GM19238 (cell line): ENCODE data around the gene CSF2RB.
"Not testable (repeated sequence)": the region's sequence is repeated elsewhere in the genome, so short reads cannot be mapped to it uniquely, and the experiment has no call there.

Source experiments
- DNase-seq: peaks from one replicate; pipeline ENCODE4 v3.0.0; 2011; ENCODE audit warnings: low spot score; ENCODE audit not compliant: insufficient read length

CSF2RB gene

DNA sequence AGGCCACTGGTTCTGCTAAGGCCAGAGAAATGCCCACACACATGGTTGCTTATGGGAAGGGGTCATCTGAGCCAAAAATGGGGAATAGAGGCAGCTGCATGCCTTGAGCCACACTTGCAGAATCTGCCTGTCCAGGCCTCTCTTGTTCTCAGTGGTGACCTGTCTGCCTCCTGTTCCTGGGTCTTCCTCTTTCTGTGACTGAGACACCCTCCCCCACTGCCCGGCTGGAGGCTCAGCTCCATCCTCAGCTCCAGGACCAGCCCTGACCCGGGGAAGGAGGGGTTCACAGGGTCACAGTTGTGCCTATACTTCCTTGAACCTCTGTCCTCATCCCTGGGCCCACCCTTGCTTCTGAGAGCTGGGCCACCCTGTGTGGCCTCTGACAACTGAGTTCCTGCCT is 52.3 kb downstream of the CSF2RB start:
- no peak for DNase-seq

DNA sequence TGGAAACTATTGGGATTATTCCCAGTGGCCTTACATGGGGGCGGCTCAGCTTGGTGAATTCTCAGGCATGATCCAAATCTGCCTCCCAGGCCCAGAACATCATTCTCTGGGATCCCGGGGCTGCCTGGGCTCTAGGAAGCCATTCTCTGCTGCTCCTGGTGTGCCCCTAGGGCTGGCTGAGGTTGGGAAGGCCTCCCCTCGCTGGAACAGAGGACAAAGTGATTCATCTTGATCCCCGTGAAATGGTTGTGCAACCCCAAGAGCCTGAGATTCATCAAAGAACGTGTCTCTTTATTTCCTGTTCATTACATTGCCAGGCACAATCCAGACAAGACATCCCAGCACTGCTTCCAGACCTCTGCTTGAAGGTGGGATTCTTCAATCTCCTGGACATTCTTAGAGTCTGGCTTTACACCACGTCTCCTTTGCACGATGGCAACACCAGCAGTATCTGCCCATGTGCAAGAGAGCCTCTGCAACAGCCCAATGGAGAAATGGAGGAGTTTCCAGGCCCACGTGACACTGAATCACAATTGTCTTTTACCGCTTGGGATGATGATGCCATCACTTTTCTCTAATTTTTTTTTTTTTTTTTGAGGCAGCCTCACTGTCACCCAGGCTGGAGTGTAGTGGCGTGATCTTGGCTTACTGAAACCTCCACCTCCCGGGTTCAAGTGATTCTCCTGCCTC is 53.6 kb downstream of the CSF2RB start:
- DNase-seq = no peak

- no peak for DNase-seq
These were observed 55.0 kb downstream of the CSF2RB start for GRCh38 chr22:36968249-36968964.

DNA sequence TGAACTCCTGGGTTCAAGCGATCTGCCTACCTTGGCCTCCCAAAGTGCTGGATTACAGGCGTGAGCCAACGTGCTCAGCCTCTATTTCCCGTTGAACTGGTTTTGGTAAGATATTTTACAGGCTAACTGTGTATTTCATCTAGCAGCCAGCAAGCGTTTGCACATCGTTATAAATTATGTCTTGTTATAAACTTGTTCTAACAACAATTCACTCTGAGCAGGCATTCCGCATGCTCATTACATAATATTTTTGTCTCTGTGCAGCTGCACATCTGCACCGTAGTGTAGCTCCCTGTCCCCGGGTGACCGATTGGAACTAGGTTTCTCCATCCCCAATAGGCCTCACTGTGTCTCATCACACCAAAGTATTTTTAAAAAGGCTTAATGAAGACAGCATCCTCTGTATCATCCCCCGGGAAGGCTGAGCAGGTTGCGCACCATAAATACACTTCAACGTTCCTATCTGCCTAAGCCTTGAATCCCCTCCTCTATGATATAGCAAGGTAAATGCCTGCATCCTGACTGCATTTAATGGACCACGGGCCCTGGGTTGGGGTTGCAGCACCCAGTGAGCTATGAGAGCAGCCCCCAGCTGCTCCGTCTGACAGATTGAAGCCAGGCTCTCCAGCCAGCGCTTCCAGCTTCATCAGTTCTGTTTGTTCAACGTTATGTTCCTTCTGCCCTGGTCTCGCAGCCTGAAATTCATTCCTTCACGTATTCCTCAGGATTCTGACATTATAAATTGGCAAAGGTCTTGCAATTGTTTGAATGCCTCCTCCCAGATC is 58.1 kb downstream of the CSF2RB start:
- DNase-seq = no peak

GRCh38 chr22:36976606-36977005 is 63.2 kb downstream of the CSF2RB start:
- no peak for DNase-seq

- DNase-seq = peak; percentile 50
These were observed 64.0 kb downstream of the CSF2RB start for GRCh38 chr22:36977401-36977861.

- DNase-seq = peak; percentile 90
These were observed 64.7 kb downstream of the CSF2RB start for GRCh38 chr22:36977947-36978660.

DNA sequence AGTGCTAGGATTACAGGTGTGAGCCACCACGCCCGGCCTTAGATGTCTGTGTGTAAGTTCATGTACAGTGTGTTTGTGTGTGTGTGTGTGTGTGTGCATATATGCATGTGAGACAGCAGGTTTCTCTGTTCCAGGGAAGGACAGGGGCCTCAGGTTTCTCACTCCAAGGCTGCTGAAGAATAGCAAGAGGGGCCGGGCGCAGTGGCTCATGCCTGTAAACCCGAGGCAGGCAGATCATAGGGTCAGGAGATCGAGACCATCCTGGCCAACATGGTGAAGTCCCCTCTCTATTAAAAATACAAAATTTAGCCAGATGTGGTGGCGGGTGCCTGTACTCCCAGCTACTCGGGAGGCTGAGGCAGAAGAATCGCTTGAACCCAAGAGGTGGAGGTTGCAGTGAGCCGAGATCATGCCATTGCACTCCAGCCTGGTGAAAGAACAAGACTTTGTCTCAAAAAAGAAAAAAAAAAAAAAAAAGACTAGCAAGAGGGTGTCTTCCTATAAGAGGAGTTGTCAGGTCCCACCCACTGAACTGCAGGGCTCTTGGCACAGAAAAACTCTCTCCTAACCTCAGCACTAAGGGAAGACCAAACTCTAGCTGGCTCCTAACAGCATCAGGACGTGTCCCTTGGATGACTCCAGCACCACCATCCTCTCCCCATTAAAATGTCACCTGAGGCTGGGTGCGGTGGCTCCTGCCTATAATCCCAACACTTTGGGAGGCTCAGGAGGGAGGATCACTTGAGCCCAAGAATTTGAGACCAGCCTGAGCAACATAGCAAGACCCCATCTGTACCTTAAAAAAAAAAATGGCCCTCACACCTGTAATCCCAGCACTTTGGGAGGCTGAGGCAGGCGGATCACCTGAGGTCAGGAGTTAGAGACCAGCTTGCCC is 65.8 kb downstream of the CSF2RB start:
- no peak for DNase-seq

- no peak for DNase-seq
These were observed 67.9 kb downstream of the CSF2RB start for GRCh38 chr22:36981247-36981775.

- DNase-seq = no peak
These were observed 68.7 kb downstream of the CSF2RB start for GRCh38 chr22:36982136-36982535.

GRCh38 chr22:36985211-36985889 is 71.9 kb downstream of the CSF2RB start:
- DNase-seq = no peak

GRCh38 chr22:36986242-36986821 is 72.9 kb downstream of the CSF2RB start:
- DNase-seq = no peak

DNA sequence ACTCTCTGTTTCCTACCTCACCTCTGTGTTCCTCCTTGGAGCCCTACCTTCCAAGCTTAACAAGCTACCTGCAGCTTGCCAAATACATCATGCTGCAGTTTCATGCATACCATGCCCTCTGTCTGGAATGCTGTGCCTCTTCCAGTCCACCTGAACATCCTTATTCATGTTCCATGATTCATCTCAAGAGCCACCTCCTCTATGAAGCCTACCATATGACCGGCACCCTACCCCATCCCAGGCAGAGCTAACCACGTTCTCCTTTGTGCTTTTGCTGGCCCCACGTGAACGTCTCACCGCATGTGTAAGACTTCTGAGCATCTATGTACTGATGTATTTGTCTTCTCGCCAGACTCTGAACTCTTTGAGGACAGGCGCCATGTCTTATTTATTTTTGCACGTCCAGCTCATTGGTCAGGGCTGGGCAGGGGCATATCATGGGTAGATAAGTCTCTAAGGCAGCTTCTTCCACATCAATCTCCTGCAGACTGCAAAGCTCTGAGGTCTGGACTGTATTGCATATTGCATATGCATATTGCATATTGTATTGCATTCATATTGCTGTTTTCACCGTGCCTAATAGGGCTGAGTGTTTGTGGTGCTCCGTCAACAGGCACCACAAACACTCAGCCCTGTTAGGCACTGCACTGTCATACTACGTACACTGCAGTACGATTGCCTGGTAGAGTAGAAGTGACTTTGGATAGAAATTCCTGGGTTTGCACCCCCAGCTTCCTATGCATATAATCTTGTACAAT is 74.8 kb downstream of the CSF2RB start:
- no peak for DNase-seq

- DNase-seq = not testable (repeated sequence)
These were observed 75.6 kb downstream of the CSF2RB start for GRCh38 chr22:36989012-36989411.
